ENCODE measurements around the gene CAMTA1.

Gene CAMTA1

GRCh38 chr1:7780976-7781375, 995.7 kb downstream of the CAMTA1 start (continued):
- TF ChIP-seq ZNF433 (tag by site-specific recombination; IDR thresholded peaks at IDR 0.05; ENCODE audit: low read depth): no peak

GRCh38 chr1:7781501-7781900, 996.2 kb downstream of the CAMTA1 start:
- ChIA-PET POLR2A (no interaction called here), CTCF (interaction anchor here (0.9 kb wide), 1 partner anchor 114 kb away, joined by 3 read pairs; no protein-coding TSS in a partner anchor)
- peaks cover 11 to 62% of the 10 kb centered on the region in 2 experiments; a peak in 2 of 3 replicates for H3K36me3 ChIP-seq (ENCODE audit: control insufficient read depth in 2 of 2, insufficient read depth in 1 of 2, low read length in 2 of 2)
- no peaks in the 10 kb centered on the region for H3K4me1 ChIP-seq (ENCODE audit: control insufficient read depth, insufficient read depth, low read length)
- H3K4me3 ChIP-seq (ENCODE audit: low read depth, low read length): no peak overlapping the region
- H3K27ac ChIP-seq (ENCODE audit: extremely low read depth, low read depth, low read length): no peak overlapping the region
- H3K9me3 ChIP-seq (ENCODE audit: control insufficient read depth, insufficient read depth, low read depth, low read length): no peaks in the 10 kb centered on the region
- TF ChIP-seq ZNF501 (tag by site-specific recombination; IDR thresholded peaks at IDR 0.05) (no peak), SCRT2 (tag by site-specific recombination; IDR thresholded peaks at IDR 0.05) (no peak), ZNF184 (tag by site-specific recombination; IDR thresholded peaks at IDR 0.05) (no peak)

- ChIA-PET CTCF (interaction anchor here (0.9 to 1.0 kb wide), 2 partner anchors 113 to 114 kb away, joined by 3 to 4 read pairs; no protein-coding TSS in a partner anchor), POLR2A (no interaction called here)
- no peak overlapping the region for H3K4me3 ChIP-seq (ENCODE audit: low read depth, low read length)
- TF ChIP-seq ZNF121 (tag by site-specific recombination; IDR thresholded peaks at IDR 0.05): no peak
- no peak for TF ChIP-seq ZBTB21 (tag by site-specific recombination; IDR thresholded peaks at IDR 0.05)
- TF ChIP-seq ZNF341 (tag by site-specific recombination; IDR thresholded peaks at IDR 0.05; ENCODE audit: low read depth): no peak
- no peak for TF ChIP-seq MYNN (tag by site-specific recombination; IDR thresholded peaks at IDR 0.05; ENCODE audit: borderline replicate concordance)
- TF ChIP-seq KLF1 (tag by site-specific recombination; IDR thresholded peaks at IDR 0.05): no peak
- no peak for TF ChIP-seq ZNF529 (tag by site-specific recombination; IDR thresholded peaks at IDR 0.05; ENCODE audit: insufficient replicate concordance)
- no peak for TF ChIP-seq GLIS2 (tag by site-specific recombination; IDR thresholded peaks at IDR 0.05)
- no peak for TF ChIP-seq YY2 (tag by site-specific recombination; IDR thresholded peaks at IDR 0.05)
- no peak for TF ChIP-seq ZNF18 (tag by site-specific recombination; IDR thresholded peaks at IDR 0.05)
- TF ChIP-seq ZNF184 (tag by site-specific recombination; IDR thresholded peaks at IDR 0.05): no peak
- no peak for TF ChIP-seq ZNF132 (tag by site-specific recombination; IDR thresholded peaks at IDR 0.05; ENCODE audit: borderline replicate concordance)
- no peak for TF ChIP-seq ZNF791 (tag by site-specific recombination; IDR thresholded peaks at IDR 0.05)
- no peak for TF ChIP-seq AEBP2 (tag by site-specific recombination; IDR thresholded peaks at IDR 0.05; ENCODE audit: borderline replicate concordance)
- TF ChIP-seq INSM2 (tag by site-specific recombination; IDR thresholded peaks at IDR 0.05): no peak
- no peak for TF ChIP-seq ATF2 (tag by site-specific recombination; IDR thresholded peaks at IDR 0.05; ENCODE audit: low read depth)
- peaks cover 11 to 60% of the 10 kb centered on the region in 2 experiments; a peak in 2 of 3 replicates for H3K36me3 ChIP-seq (ENCODE audit: control insufficient read depth in 2 of 2, insufficient read depth in 1 of 2, low read length in 2 of 2)
- no peak overlapping the region for H3K27ac ChIP-seq (ENCODE audit: extremely low read depth, low read depth, low read length)
- no peaks in the 10 kb centered on the region for H3K9me3 ChIP-seq (ENCODE audit: control insufficient read depth, insufficient read depth, low read depth, low read length)
- H3K4me1 ChIP-seq (ENCODE audit: control insufficient read depth, insufficient read depth, low read length): no peaks in the 10 kb centered on the region
Observed at GRCh38 chr1:7781923-7782495, 996.8 kb downstream of the CAMTA1 start.

All from HEK293 (cell line).